Measurements from ENCODE around the gene MRPL36.

The MRPL36 gene

GRCh38 chr5:1840071-1840547, 40.5 kb upstream of the MRPL36 start:
- no peak for FAIRE-seq
- TF ChIP-seq SPI1 (IDR thresholded peaks at IDR 0.05; ENCODE audit: low read depth, low read length) (no peak), POLR2AphosphoS5 (IDR thresholded peaks at IDR 0.05; ENCODE audit: low read depth, low read length) (no peak), POLR2A (IDR thresholded peaks at IDR 0.05; ENCODE audit: low read depth, low read length) (no peak), POU2F2 (IDR thresholded peaks at IDR 0.05; ENCODE audit: low read depth, low read length) (no peak), PAX5 (IDR thresholded peaks at IDR 0.05; ENCODE audit: insufficient read depth, low read length, severe bottlenecking) (no peak), TAF1 (IDR thresholded peaks at IDR 0.05; ENCODE audit: low read depth, low read length) (no peak)
- DNase-seq (ENCODE audit: insufficient read length, low spot score): no peak

- TF ChIP-seq POLR2A (IDR thresholded peaks at IDR 0.05; ENCODE audit: low read depth, low read length): no peak
- no peak for TF ChIP-seq POLR2AphosphoS5 (IDR thresholded peaks at IDR 0.05; ENCODE audit: low read depth, low read length)
- TF ChIP-seq TAF1 (IDR thresholded peaks at IDR 0.05; ENCODE audit: low read depth, low read length): no peak
- no peak for TF ChIP-seq POU2F2 (IDR thresholded peaks at IDR 0.05; ENCODE audit: low read depth, low read length)
- TF ChIP-seq PAX5 (IDR thresholded peaks at IDR 0.05; ENCODE audit: insufficient read depth, low read length, severe bottlenecking): no peak
- no peak for TF ChIP-seq SPI1 (IDR thresholded peaks at IDR 0.05; ENCODE audit: low read depth, low read length)
- DNase-seq (ENCODE audit: insufficient read length, low spot score) (no peak), FAIRE-seq (no peak)
Observed at GRCh38 chr5:1838013-1838412, 38.4 kb upstream of the MRPL36 start.

- TF ChIP-seq SPI1 (IDR thresholded peaks at IDR 0.05; ENCODE audit: low read depth, low read length) (no peak), TAF1 (IDR thresholded peaks at IDR 0.05; ENCODE audit: low read depth, low read length) (no peak), POLR2A (IDR thresholded peaks at IDR 0.05; ENCODE audit: low read depth, low read length) (no peak), POLR2AphosphoS5 (IDR thresholded peaks at IDR 0.05; ENCODE audit: low read depth, low read length) (no peak), POU2F2 (IDR thresholded peaks at IDR 0.05; ENCODE audit: low read depth, low read length) (no peak), PAX5 (IDR thresholded peaks at IDR 0.05; ENCODE audit: insufficient read depth, low read length, severe bottlenecking) (no peak)
- FAIRE-seq (no peak), DNase-seq (ENCODE audit: insufficient read length, low spot score) (no peak)
Observed at GRCh38 chr5:1836891-1837880, 37.5 kb upstream of the MRPL36 start.

GRCh38 chr5:1836176-1836890, 36.7 kb upstream of the MRPL36 start:
- no peak for TF ChIP-seq POU2F2 (IDR thresholded peaks at IDR 0.05; ENCODE audit: low read depth, low read length)
- DNase-seq (ENCODE audit: insufficient read length, low spot score) (no peak), FAIRE-seq (no peak)

- FAIRE-seq (no peak), DNase-seq (ENCODE audit: insufficient read length, low spot score) (no peak)
- TF ChIP-seq PAX5 (IDR thresholded peaks at IDR 0.05; ENCODE audit: insufficient read depth, low read length, severe bottlenecking) (no peak), POU2F2 (IDR thresholded peaks at IDR 0.05; ENCODE audit: low read depth, low read length) (no peak), TAF1 (IDR thresholded peaks at IDR 0.05; ENCODE audit: low read depth, low read length) (no peak), POLR2A (IDR thresholded peaks at IDR 0.05; ENCODE audit: low read depth, low read length) (no peak), POLR2AphosphoS5 (IDR thresholded peaks at IDR 0.05; ENCODE audit: low read depth, low read length) (no peak)
Observed at GRCh38 chr5:1835431-1835830, 35.8 kb upstream of the MRPL36 start.

GRCh38 chr5:1834721-1835429, 35.2 kb upstream of the MRPL36 start:
- no peak for TF ChIP-seq PAX5 (IDR thresholded peaks at IDR 0.05; ENCODE audit: insufficient read depth, low read length, severe bottlenecking)
- DNase-seq (ENCODE audit: insufficient read length, low spot score) (no peak), FAIRE-seq (no peak)

- no peak for TF ChIP-seq SPI1 (IDR thresholded peaks at IDR 0.05; ENCODE audit: low read depth, low read length)
- no peak for TF ChIP-seq PAX5 (IDR thresholded peaks at IDR 0.05; ENCODE audit: insufficient read depth, low read length, severe bottlenecking)
- no peak for TF ChIP-seq TAF1 (IDR thresholded peaks at IDR 0.05; ENCODE audit: low read depth, low read length)
- no peak for FAIRE-seq
- no peak for DNase-seq (ENCODE audit: insufficient read length, low spot score)
Observed at GRCh38 chr5:1834022-1834551, 34.5 kb upstream of the MRPL36 start.

GRCh38 chr5:1833264-1834021, 33.8 kb upstream of the MRPL36 start:
- DNase-seq (ENCODE audit: insufficient read length, low spot score) (no peak), FAIRE-seq (no peak)

More at GRCh38 chr5:1833264-1834021, 33.8 kb upstream of the MRPL36 start:
- TF ChIP-seq PAX5 (IDR thresholded peaks at IDR 0.05; ENCODE audit: insufficient read depth, low read length, severe bottlenecking): no peak
- TF ChIP-seq POU2F2 (IDR thresholded peaks at IDR 0.05; ENCODE audit: low read depth, low read length): no peak
- no peak for TF ChIP-seq TAF1 (IDR thresholded peaks at IDR 0.05; ENCODE audit: low read depth, low read length)
- TF ChIP-seq SPI1 (IDR thresholded peaks at IDR 0.05; ENCODE audit: low read depth, low read length): no peak
- no peak for TF ChIP-seq POLR2AphosphoS5 (IDR thresholded peaks at IDR 0.05; ENCODE audit: low read depth, low read length)
- no peak for TF ChIP-seq POLR2A (IDR thresholded peaks at IDR 0.05; ENCODE audit: low read depth, low read length)
